ENCODE measurements around the gene TP63.
A peak's percentile ranks its signal among the peaks of the same experiment; 100 is the strongest.

Gene TP63

GRCh38 chr3:189625572-189625971 lies 5.6 kb upstream of the TP63 start:
- FAIRE-seq (no peak), DNase-seq (ENCODE audit: insufficient read length, low spot score) (no peak)
- no peak for TF ChIP-seq CTCF (IDR thresholded peaks at IDR 0.05; ENCODE audit: insufficient read depth, missing control alignments)

GRCh38 chr3:189626286-189626685 lies 4.9 kb upstream of the TP63 start:
- FAIRE-seq (peak; percentile 16), DNase-seq (ENCODE audit: insufficient read length, low spot score) (peak; percentile 9)
- TF ChIP-seq CTCF (IDR thresholded peaks at IDR 0.05; ENCODE audit: insufficient read depth, missing control alignments): no peak

GRCh38 chr3:189629803-189630455 lies 1.3 kb upstream of the TP63 start:
- TF ChIP-seq CTCF (IDR thresholded peaks at IDR 0.05; ENCODE audit: insufficient read depth, missing control alignments): no peak
- DNase-seq (ENCODE audit: insufficient read length, low spot score): no peak
- no peak for FAIRE-seq

GRCh38 chr3:189630767-189631372 lies 319 bp upstream of the TP63 start:
- DNase-seq (ENCODE audit: insufficient read length, low spot score): no peak
- TF ChIP-seq CTCF (IDR thresholded peaks at IDR 0.05; ENCODE audit: insufficient read depth, missing control alignments): no peak
- FAIRE-seq: no peak

GRCh38 chr3:189631409-189631808 lies 220 bp downstream of the TP63 start:
- DNase-seq (ENCODE audit: insufficient read length, low spot score): no peak
- no peak for TF ChIP-seq CTCF (IDR thresholded peaks at IDR 0.05; ENCODE audit: insufficient read depth, missing control alignments)
- FAIRE-seq: no peak

- DNase-seq (ENCODE audit: insufficient read length, low spot score): no peak
- TF ChIP-seq CTCF (IDR thresholded peaks at IDR 0.05; ENCODE audit: insufficient read depth, missing control alignments): no peak
- no peak for FAIRE-seq
Observed at GRCh38 chr3:189632242-189632641, 1.1 kb downstream of the TP63 start.

GRCh38 chr3:189635339-189635738 lies 4.2 kb downstream of the TP63 start:
- FAIRE-seq (no peak), DNase-seq (ENCODE audit: insufficient read length, low spot score) (no peak)
- no peak for TF ChIP-seq CTCF (IDR thresholded peaks at IDR 0.05; ENCODE audit: insufficient read depth, missing control alignments)
